ENCODE measurements around the gene TRERF1.

Gene TRERF1

DNA sequence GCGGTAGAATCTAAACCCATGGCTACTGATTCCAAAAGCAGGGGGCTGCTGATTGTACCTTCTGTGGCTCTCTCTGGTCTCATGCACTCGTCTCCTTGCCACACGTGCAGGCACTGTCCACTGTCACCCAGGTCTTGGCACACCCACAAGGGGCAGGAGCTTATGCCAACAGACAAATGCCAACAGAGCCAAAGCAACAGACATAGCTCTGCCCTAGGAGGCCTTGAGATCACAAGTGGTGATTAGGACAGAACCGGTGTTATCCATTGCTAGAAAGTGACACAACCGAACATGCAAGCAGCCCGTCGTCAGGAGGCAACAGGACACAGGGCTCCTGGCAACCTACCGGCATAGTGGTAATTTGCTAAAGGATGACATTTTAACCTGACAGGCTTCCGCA lies 197.2 kb downstream of the TRERF1 start:
- DNase-seq: no peak

DNA sequence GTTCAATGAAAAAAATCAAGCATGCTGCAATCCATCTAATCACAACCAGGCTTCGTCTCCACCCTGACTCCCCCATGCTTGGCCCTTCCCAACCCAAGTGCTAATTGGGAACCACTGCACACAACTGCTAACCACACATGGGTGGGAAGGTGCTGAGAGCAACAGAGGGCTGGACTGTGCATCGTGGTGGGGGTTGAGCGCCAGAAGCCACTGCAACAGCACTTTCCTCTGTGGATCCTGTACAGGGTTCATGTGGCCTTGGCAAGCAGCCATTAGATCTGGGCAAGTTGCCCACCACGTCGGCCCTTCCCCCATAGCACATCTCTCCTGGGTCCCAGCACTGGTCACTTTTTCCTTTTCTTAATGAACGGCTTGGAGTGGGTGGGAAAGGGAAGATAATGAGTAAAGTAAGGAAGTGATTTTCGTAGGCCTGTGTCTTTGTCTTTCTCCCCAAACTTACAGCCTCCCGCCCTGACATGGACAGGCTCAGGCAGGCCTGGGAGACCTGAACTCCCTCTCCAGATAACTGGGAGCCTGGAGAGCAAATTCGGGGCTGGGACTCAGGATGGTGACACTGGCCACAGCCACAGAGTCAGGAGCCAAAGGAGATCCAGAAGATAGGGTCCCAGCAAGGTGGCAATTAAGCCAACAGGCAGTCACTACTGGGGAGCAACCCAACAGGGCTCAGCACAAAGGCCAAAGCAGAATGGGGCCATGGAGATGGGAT lies 199.7 kb downstream of the TRERF1 start:
- peak in 18 of 51 donors; percentile 7 to 47 (median 20) for DNase-seq

DNA sequence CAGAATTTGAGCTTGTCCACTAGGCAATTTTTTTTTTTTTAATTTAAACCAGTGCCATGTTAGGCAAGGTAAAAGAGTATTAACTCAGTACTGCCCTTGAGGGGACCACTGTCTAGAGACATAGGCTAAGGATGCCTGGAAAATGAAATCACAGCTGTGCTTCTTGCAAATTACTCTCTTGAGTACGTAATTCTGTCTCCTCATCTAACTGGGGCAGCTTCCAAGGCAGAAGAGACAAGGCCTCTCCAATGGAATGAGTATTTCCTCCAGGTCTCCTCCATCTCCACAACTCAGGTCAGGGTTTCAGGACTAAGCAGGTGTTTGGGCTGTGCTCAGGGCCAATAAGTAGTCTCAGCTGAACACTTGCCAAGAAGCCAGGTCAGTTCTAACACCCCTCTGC lies 200.2 kb downstream of the TRERF1 start:
- DNase-seq: no peak

DNA sequence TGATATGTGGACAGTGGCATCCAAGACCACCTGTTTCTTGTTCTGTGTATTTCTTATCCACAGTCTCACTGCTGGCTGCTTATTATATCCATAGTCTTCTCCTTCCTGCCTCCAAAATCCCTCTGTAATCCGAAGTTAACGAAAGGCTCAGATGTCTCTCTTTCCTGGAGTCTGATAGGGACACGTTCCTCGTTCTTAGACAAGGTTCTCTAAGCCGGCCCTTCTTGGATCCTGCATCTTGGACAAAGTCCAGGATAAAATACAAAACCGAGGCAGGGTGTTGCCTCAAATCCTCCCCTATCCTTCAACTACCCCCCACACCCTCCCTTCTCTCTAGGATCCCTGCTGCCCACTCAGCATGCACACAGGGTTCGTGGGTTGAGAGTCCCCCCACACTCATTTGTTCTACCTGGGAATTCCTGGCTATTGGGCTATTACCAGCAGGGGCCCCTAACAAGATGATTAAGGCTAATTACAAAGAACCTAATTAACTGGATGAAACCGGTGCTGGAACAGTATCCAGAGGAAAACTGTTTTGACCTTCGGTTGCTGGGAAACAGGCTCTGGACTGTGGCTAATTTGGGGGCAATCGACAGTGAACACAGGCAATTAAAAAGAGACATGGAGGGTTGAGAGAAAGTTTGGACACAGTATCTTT lies 201.3 kb downstream of the TRERF1 start:
- peak in 1 of 51 donors; percentile 27 for DNase-seq

DNA sequence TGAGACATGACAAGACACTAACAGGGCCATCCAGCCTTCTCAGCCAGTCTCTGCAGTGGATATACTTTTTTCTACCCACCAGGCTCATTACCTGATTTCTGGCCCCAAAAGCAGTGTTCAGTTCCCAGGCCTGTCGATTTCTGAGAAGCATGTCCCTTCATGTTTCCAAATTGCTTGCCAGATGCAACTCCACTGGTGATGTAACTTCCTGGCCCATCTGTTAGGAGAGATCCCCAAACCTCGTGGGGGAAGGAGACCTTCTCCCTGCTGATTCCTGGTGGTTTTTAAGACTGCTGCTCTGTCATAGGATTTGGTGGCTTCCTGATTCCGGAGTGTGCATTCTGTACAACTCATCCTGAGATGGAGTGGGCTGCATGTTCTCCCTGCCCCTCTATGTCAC lies 202.4 kb downstream of the TRERF1 start:
- DNase-seq: no peak

DNA sequence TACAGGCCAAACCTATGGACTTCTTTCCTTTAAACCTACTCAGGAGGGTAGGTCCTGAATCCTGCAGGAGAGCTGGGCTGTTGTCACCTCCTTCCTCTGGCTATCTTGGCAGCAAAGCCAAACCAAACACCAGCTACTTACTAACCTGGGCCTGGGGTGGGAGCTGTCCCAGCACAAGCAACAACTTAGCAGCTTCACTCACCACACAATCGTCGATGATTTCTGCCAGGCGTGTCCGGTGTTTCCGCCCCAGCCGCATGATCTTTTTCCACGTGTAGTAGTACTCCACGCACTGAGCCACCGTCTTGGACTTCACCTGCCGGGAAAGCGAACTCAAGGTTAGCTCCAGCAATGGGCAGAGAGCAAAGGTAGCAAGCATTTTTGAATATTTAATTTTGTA lies 208.7 kb downstream of the TRERF1 start:
- DNase-seq: no peak

DNA sequence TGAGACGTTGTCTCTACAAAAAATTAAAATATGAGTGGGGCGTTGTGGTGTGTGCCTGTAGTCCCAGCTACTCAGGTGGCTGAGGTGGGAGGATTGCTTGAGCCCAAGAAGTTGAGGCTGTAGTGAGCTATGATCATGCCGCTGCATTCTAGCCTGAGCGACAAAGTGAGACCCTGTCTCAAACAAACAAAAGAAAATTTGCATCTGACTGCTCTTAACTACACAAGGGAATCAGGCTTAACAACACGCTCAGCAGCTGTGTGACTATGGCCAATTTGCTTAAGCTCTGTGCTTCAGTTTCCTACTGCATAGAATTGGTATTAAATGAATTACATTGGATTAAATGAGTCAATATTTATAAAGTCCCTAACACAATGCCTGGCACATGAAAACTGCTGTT lies 209.8 kb downstream of the TRERF1 start:
- no peak for DNase-seq

DNA sequence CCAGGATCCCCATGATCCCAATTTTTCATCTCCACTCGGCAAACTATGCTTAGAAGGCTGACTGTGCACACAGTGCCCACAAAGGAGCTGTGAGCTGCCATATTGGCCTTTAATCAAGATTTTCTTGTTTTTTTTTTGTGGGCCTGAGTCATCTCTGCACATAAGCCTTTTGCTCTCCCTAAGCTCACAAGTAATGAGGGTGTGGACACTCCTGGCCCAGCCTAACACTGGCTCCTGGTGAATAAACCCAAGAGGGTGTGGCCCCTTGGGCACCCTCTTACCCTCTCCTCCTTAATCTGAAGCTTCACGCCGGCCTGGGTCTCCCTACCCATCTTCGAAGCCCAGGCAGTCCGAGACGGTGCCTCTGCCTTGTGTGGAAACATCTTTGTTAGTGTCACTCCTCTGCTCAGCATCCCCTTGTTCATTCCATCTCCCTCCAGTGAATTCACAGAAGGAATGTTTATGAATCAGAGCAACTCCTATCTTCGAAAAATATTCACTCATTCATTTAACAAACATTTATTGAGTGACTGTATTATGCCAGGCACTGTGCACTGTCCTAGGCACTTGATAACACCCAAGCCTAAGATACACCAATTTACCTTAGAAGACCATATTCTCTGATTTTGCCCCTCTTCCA lies 211.9 kb downstream of the TRERF1 start:
- DNase-seq: no peak

DNA sequence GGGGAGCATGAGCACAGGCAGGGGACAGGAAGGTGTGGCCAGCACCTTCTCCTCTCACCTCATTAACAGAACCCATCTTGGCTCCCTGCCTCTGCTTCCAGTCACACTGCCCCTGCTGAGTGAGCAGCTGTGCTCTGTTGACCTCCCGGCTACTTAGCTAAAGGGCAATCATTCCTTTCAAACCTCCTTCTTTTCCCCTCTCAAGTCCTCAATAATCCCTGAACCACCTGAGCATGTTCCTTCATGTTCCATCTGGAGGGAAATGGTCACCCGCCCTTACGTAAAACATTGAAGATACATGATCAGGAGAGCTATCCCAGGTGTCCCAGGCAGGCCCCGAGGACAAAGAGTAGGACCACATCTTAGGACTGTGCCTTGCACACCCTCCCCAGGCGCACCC lies 212.4 kb downstream of the TRERF1 start:
- no peak for DNase-seq

DNA sequence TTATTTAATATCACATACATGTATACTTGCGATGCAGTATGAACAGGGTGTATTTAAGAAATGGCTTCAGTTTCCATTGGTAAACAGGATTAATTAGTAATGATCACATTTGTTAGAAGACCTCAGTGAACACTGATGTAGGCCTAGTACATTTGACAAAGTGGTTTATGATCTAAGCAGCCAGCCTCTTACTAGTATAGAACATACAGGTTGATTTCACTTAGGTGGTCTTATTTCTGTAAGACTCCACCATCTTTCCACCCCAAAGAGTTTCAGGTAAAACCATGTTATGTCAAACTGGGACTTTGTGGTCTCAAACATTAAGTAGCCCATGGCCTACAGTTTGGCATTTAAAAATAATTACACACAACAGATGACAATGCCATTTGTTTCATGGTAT lies 213.9 kb downstream of the TRERF1 start:
- no peak for DNase-seq

DNA sequence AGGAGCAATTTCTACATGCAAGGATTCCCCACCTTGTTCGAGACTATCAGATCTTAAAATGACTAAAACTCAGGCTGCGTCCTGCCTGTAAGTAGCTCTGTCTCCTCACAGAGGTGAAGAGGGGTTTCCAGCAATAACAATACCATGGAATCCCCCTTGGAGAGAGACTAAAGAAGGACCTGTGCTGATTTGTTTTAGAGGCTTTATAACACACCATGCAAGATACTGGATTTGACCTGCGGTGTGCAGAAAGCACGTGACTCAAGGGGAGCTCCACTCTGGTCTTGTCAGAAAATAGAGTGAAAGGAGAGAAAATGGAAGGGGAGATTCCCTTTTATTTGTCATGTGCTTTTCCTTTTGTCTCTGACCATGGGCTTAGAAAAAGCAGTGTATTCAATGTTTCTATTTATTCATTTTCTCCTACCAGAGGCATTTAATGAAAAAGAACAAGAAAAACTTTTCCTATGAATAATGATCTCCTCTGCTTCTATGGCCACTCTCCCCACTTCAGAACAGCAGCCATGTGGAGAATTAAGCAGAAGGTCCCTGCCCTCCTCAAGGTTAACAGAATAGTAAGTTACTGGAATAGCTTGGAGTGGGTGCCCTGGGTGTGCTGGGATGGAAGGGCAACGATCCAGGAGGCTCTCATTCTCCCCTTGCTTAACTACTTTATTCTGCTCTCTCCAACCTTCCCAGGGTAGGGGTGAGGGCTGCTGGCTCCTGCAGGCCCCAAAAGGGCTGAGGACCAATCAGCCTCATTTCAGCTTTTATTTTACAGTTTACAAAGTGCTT lies 214.8 kb downstream of the TRERF1 start:
- DNase-seq: no peak

DNA sequence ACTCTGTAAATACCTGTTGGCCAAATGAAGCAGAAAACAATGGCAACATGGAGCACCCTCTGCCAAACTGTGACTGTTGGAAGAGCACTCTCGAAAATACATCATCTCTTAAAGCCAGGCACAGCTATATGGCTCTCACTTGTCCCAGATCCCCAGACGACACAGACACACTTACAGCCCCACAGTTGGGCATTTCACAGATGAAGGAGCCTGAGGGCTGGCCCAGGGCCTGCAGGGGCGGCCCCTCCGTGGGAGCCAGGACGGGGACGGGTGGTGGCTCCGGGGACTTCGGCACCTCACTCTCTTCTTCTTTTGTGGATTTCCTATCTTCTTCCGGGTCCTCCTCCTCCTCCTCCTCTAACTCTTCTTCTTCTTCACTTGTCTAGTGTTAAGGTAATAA lies 215.7 kb downstream of the TRERF1 start:
- DNase-seq: no peak

DNA sequence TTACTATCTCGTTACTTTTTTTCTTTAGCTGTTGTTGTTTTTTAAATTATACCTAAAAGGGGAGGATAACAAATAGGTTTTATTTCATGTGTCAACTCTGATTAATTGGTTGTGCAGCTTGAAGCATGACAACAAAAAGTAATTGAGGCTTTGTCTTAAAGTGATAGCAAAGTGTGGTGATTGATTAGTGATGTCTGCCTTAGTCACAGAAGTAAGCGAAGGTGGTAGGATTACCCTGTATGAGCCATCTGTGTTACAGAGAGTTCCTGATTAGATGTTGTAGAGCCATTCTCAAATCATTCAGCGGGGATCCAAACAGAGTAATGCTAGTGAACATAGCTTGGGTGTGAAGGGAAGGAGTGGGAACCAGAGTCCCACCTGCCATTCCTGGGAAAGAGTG lies 219.7 kb downstream of the TRERF1 start:
- no peak for DNase-seq

DNA sequence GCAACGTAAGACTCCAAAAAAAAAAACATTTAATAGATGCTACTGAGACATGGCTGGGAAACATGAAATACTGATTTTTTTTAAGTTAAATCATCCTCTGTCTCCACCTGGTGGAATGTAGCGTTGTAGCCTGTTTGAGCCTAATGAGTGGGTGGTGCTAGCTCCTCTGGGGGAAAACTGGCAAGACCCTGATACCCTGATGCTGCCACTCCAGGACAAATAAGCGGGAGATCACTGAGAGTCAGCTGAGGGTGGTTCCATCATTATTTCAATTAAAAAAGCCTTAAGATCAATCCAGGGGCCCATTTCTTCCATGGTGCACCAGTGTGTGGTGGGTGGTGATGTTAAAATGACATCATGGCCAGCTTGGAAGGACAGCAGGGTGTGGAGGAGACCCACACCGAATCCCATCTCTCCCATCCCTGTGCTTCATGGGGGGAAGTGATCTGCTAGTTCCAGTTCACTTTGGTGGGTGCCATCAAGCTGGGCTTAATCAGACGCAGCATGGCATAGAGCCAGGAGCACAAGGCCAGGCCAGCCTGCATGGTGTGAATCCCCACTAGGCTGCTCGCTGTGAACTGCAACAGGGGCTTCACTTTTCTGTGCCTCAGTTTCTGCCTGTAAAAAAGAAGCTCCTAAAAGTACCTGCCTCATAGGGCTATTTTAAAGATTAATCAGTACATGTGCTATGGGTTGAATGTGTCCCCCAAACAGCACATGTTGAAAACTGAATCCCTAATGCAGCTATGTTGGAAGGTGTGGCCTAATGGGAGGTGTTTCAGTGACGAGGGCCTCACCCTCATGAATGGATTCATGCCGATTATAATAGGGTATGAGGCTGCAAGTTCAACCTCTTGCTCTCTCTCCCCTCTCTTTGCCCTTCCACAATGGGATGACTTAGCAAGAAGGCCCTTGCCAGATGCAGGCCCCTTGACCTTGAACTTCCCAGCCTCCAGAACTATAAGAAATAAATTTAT lies 221.1 kb downstream of the TRERF1 start:
- no peak for DNase-seq

DNA sequence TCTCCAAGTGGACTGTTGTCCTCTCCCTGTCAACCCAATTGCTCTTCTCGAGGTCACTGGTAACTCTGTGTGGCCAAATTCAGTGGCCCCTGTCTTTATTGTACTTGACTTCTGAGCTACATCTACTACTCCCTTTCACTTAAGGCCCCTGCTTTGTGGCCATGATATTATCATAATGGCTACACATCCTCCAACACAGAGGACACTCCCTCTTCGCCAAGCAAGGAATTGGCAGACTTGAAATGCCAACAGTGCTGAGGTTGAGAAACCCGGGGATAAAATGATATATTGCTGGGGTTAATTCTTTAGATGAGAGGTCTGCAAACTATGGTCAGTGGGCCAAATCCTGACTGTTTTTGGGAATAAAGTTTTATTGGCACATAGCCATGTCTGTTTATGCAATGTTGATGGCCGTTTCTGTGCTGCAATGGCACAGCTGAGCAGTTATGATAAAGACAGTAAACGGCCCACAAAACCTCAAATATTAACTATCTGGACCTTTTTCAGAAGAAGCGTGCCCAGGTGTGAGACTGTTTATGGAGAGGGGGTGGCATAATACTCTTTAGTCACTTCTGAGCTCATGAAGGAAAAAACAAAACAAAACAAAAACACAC lies 222.1 kb downstream of the TRERF1 start:
- no peak for DNase-seq

DNA sequence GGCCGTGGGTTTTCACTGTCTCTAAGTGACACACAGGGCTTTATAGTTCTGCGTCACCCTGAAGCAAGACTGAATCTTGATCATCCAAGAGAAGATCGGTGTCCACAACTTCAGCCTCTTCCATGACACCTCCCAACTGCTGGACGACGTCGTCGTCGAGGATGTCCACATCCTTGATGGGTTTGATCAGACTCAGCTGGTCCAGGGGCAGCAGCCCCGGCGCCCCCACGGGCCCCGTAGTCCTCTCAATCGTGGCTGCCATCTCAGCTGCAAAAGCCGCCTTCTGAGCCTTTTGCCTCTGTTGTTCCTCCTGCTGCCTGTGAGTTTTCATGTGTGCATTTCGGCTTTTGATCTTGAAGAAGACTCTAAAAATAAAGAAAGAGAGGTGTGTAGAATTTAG lies 223.4 kb downstream of the TRERF1 start:
- DNase-seq: no peak

DNA sequence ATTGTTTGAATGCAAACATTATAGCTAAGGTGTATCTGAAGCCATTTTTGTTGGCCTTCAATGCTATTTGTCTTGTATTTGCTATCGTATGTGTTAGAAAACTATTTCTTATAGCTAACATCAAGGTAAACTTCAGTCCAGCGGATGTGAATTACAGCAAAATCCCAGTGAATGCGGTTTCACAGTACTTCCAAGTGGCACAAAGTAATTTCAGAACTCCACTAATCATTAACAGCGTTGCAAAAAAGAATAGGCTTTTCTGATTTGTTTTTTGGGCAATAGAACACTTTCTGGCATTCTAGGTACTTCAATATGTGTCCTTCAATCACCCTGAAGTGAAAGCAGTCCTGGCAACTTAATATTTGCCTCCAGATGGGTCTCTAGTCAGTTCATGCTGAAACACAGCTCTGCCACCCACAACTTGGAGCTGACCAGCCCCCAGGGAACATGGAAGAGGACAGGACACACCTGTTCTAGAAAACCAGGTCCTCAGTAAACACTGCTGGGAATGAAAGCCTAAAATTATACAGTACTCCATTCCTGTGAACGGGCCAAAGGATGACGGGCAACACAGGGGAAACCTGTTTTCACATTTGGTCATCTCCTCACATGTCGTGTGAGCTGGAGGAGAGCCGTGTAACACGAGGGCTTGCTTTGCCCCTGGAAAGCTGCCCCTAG lies 224.4 kb downstream of the TRERF1 start:
- DNase-seq: no peak

DNA sequence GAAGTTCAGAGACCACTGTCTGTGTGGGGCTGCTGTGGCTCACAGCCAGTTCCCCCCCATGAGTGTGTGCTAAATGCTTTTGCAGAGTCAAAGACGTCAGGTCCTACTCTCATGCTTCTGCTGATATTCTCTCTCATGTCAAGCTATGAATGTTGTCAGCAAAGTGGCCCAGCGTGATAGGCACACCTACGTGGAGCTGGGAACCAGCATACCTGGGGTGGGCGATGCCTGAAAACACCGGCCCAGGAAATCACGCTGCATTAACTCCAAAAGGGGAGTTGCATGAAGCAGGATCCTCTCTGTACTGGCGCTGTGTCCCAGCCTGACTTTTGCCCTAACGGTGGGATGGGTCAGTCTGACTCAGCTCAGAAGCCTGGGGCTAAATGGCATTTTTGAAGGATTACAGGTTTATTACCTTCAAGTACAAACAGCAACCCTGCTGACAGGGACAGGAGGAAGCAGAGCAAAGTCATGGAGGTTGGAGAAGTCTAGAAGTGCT lies 225.0 kb downstream of the TRERF1 start:
- DNase-seq: no peak

DNA sequence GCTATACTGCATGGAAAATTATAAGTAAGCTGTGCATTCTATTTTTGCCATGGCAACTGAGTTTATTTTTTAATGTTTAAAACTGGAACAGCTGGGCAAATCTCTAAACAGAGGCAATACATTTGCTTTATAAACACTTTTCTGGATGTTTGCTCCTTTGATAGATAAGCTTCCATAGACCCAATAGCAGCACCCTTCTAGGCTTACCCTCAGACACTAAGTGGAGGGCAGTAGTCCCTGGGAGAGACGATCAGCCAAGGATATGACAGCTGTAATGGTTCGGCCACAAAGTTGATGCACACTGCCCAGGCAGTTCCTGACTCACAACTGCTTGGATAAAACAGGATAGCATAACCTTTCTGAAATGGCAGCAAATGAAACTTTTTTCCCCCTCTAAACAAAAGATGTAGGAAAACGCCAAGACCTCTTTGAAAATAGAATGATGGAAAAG lies 225.5 kb downstream of the TRERF1 start:
- DNase-seq: no peak

DNA sequence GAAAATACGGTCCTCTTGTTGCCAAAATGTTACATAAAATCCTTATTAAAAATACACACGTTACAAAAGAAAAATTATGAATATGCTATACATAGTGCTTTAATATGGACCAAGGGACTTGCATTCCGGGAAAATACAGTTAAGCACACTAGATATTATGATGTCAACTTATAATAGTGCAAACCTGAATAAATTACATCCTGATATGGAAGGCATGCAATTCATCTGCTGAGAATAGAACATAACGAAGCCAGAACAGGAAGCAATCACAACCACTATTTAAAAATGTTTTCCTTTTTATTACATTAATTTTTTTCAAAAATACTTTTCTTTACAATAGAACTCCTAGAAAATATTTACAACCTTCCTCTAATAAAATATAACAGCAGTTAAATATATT lies 226.3 kb downstream of the TRERF1 start:
- DNase-seq: no peak

Measured in hypothalamus (tissue), 51 donors.